ENCODE measurements around the gene ZNF891. TPM values are rescaled to one million over a fixed set of nuclear protein-coding genes. Genes with fewer than 3 reads are reported as not detected.

Gene ZNF891
- total RNA-seq, 1 donor from 2014 or later = 0.53 TPM

DNA sequence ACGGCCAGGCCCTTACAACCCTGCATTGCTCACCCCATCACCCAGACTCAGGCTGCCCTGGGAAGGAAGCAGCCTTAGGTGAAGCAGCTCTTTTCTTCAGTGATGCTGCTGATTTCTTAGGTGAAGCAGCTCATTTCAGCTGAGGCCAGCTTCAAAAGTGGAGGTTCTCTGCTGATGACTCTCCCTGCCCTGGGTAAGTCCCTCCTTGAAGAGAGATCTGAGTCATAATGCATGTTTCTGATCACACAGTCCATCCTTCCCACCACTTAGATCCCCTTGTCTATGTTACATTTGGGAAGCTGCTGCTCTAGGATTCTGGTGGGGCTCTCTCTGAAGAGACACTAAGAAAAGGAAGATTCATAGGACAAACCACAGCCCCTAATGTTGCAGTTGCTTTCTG is 66.5 kb downstream of the ZNF891 start:
- DNase-seq (ENCODE audit: low read depth) = no peak
- FAIRE-seq = no peak
- H3K4me3 ChIP-seq (ENCODE audit: low read depth, low read length) = no peak overlapping the region
- no peaks in the 10 kb centered on the region for H3K36me3 ChIP-seq (ENCODE audit: control insufficient read depth, insufficient read depth, low read length)
- H3K27me3 ChIP-seq (ENCODE audit: control insufficient read depth, insufficient read depth, low read length) = no peaks in the 10 kb centered on the region
- TF ChIP-seq, protein P1, sequence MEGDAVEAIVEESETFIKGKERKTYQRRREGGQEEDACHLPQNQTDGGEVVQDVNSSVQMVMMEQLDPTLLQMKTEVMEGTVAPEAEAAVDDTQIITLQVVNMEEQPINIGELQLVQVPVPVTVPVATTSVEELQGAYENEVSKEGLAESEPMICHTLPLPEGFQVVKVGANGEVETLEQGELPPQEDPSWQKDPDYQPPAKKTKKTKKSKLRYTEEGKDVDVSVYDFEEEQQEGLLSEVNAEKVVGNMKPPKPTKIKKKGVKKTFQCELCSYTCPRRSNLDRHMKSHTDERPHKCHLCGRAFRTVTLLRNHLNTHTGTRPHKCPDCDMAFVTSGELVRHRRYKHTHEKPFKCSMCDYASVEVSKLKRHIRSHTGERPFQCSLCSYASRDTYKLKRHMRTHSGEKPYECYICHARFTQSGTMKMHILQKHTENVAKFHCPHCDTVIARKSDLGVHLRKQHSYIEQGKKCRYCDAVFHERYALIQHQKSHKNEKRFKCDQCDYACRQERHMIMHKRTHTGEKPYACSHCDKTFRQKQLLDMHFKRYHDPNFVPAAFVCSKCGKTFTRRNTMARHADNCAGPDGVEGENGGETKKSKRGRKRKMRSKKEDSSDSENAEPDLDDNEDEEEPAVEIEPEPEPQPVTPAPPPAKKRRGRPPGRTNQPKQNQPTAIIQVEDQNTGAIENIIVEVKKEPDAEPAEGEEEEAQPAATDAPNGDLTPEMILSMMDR (IDR thresholded peaks at IDR 0.05; ENCODE audit: insufficient read depth, low read length, severe bottlenecking) = no peak

GRCh38 chr12:133061954-133062353 is 68.1 kb downstream of the ZNF891 start:
- no peak for DNase-seq (ENCODE audit: low read depth)
- TF ChIP-seq, protein P1 (IDR thresholded peaks at IDR 0.05; ENCODE audit: insufficient read depth, low read length, severe bottlenecking) = no peak
- no peaks in the 10 kb centered on the region for H3K36me3 ChIP-seq (ENCODE audit: control insufficient read depth, insufficient read depth, low read length)
- no peaks in the 10 kb centered on the region for H3K27me3 ChIP-seq (ENCODE audit: control insufficient read depth, insufficient read depth, low read length)
- H3K4me3 ChIP-seq (ENCODE audit: low read depth, low read length) = no peak overlapping the region
- FAIRE-seq = no peak

GRCh38 chr12:133058203-133059113 is 71.6 kb downstream of the ZNF891 start:
- H3K27me3 ChIP-seq (ENCODE audit: control insufficient read depth, insufficient read depth, low read length) = no peaks in the 10 kb centered on the region
- TF ChIP-seq, protein P1 (IDR thresholded peaks at IDR 0.05; ENCODE audit: insufficient read depth, low read length, severe bottlenecking) = no peak
- H3K4me3 ChIP-seq (ENCODE audit: low read depth, low read length) = no peak overlapping the region
- no peaks in the 10 kb centered on the region for H3K36me3 ChIP-seq (ENCODE audit: control insufficient read depth, insufficient read depth, low read length)
- no peak for FAIRE-seq
- DNase-seq (ENCODE audit: low read depth) = no peak

GRCh38 chr12:133057446-133057845 is 72.6 kb downstream of the ZNF891 start:
- DNase-seq (ENCODE audit: low read depth) (no peak), FAIRE-seq (no peak)
- TF ChIP-seq, protein P1 (IDR thresholded peaks at IDR 0.05; ENCODE audit: insufficient read depth, low read length, severe bottlenecking) = no peak
- Histone ChIP-seq H3K36me3 (ENCODE audit: control insufficient read depth, insufficient read depth, low read length) (no peaks in the 10 kb centered on the region), H3K4me3 (ENCODE audit: low read depth, low read length) (no peak overlapping the region), H3K27me3 (ENCODE audit: control insufficient read depth, insufficient read depth, low read length) (no peaks in the 10 kb centered on the region)

Other genes with a start within 250 kb of the ZNF891 start
- 33.4 and 43.4 TPM in 2 replicates for gene CHFR, start 242.7 kb downstream of the ZNF891 start, total RNA-seq
- 6.3 and 9.6 TPM in 2 replicates for gene ZNF605, start 174.0 kb downstream of the ZNF891 start, total RNA-seq
- gene ZNF26, start 143.9 kb downstream of the ZNF891 start, total RNA-seq = 13.4 and 14.1 TPM in 2 replicates
- gene ZNF84, start 92.8 kb downstream of the ZNF891 start, total RNA-seq = 22.4 TPM in 2 replicates
- 19.2 and 37.3 TPM in 2 replicates for gene ZNF140, start 49.4 kb downstream of the ZNF891 start, total RNA-seq
- gene ZNF10, start 353 bp upstream of the ZNF891 start, total RNA-seq = 2.9 and 4.1 TPM in 2 replicates
- gene ZNF268, start 51.2 kb upstream of the ZNF891 start, total RNA-seq = 15.8 and 20.7 TPM in 2 replicates
- gene ANHX, start 105.6 kb upstream of the ZNF891 start, total RNA-seq = not detected in 2 replicates

Data from bronchial epithelial cell (primary cell).